Left renal cortex interstitium (tissue), 4 donors: ENCODE measurements around the gene TAS1R2. TPM values are rescaled to one million over a fixed set of nuclear protein-coding genes. Genes with fewer than 3 reads are reported as not detected.
A peak's percentile ranks its signal among the peaks of the same experiment; 100 is the strongest.

ENCODE experiments used
- DNase-seq, 4 donors: peaks; one replicate each; pipeline ENCODE4 v3.0.0-alpha.2; 2013; ENCODE audit warnings: low read depth in 4 of 4, low spot score in 2 of 4, missing footprints in 1 of 4
- polyA plus RNA-seq, 4 donors: library from polyadenylated mRNA; unstranded; fragments of 120-200 nt; gene quantifications; one replicate each; pipeline ENCODE4 v1.2.1, GENCODE V29; 2013; ENCODE audit not compliant: insufficient read length in 4 of 4

The TAS1R2 gene
- polyA plus RNA-seq, 4 donors = not detected

- DNase-seq = no peak
Observed at GRCh38 chr1:18884727-18885126, 25.3 kb upstream of the TAS1R2 start.

GRCh38 chr1:18884419-18884717, 24.9 kb upstream of the TAS1R2 start:
- DNase-seq = no peak

- DNase-seq = peak in 1 of 4 donors; percentile 43
Observed at GRCh38 chr1:18883636-18884418, 24.4 kb upstream of the TAS1R2 start.

DNA sequence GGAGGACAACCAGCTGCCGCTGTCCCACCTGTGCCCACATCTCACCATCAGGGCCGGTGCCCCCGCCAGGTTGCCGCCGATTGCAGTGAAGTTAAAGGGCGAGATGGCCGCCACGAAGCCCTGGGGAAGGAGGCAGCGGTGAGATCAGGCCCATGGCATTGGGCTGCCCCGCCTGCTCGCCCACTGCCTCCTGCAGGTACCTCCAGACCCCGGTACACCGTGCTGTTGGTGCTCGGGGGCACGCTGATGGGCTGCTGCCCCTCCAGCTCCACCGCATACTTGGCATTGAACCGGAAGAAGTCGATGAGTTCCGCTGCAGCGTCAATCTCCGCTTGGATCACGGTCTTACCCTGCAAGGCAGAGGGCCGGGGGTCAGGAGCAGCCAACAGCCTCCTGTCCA, 23.6 kb upstream of the TAS1R2 start:
- DNase-seq = no peak

- DNase-seq = no peak
Observed at GRCh38 chr1:18882486-18882885, 23.0 kb upstream of the TAS1R2 start.

DNA sequence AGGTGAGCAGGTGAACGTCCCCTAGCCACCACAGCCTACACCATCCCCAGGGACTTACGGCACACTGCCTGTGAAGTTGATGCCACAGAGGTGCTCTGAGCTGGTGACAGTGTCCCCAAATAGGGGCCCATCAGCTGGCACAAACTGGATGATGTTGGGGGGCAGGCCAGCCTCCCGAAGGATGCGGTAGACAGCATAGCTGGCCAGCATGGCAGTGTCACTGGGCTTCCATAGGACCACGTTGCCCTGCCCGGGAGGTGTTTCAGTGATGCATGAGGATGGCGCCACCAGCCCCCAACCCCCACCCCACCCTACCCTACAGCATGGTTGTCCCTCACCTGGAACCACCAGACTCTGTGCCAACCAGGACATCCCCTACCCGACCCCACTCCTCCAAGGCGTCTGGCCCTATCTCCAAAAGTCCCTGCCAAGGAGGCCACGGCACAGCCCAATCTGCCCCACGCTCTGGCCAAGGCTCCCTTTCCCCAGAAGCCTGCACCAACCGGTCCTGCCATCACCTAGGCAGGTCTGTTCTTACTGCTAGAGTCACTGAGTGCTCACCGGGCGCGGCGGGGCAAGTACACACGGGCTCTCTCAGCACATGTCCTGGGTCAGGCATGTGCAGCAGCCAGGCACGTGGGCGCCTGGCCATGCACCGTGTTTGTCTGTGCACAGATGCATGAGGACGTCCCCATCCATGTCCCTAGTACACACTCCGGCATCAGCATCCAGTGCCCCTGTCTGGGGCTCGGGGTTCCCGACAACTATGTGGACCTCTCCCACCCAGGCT, 22.4 kb upstream of the TAS1R2 start:
- DNase-seq = no peak

GRCh38 chr1:18881164-18881563, 21.7 kb upstream of the TAS1R2 start:
- no peak for DNase-seq

DNA sequence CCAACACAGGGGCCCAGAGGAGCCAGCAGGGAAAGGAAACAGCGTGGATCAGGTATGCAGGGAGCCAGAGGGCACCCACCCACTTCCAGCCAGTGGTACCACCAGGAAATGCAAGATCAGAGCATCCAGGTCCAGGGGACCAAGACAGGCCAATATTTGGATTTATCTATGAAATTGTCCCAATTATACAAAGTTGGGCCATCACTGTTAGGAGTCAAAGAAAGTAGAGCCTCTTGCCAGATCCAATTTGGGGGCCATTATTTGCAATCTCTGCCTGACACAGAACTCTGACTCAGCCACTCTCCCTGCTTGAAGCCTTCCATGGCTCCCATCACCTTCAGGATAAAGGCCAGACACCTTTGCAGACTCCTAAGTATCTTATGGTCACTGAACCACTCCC, 21.1 kb upstream of the TAS1R2 start:
- DNase-seq = no peak

GRCh38 chr1:18879791-18880309, 20.4 kb upstream of the TAS1R2 start:
- peak in 2 of 4 donors; percentile 44 to 59 for DNase-seq

DNA sequence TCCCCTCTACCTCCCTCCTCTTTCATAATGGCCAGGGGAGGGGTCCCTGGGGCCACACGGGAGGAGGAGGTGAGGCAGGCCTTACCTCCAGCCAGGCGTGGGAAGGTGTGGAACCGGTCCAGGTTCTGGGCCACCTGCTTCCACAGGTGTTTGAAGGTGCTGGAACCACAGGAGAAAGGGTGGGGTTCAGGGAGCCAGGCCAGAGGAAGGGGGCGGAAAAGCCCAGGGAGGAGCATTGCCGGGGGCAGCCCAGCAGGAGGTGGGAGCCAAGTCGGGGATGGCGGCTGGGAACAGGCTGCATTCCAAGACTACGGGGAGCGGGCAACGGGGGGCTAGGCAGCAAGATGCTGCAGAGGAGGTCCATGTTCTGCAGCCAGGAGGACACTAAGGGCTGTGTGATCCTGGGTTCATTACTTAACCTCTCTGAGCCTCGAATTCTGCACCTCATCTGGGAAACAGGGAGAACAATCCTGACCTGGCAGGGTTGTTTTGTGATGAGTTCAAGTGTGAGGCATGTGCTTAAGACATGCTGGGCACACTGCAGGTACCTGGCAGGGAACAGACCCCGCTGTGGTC, 19.8 kb upstream of the TAS1R2 start:
- no peak for DNase-seq

GRCh38 chr1:18878538-18879214, 19.2 kb upstream of the TAS1R2 start:
- no peak for DNase-seq

- DNase-seq = no peak
Observed at GRCh38 chr1:18877282-18877681, 17.8 kb upstream of the TAS1R2 start.

- no peak for DNase-seq
Observed at GRCh38 chr1:18876210-18876609, 16.8 kb upstream of the TAS1R2 start.

- no peak for DNase-seq
Observed at GRCh38 chr1:18875796-18876128, 16.3 kb upstream of the TAS1R2 start.

- peak in 3 of 4 donors; percentile 67 to 79 (median 68) for DNase-seq
Observed at GRCh38 chr1:18875107-18875795, 15.8 kb upstream of the TAS1R2 start.

DNA sequence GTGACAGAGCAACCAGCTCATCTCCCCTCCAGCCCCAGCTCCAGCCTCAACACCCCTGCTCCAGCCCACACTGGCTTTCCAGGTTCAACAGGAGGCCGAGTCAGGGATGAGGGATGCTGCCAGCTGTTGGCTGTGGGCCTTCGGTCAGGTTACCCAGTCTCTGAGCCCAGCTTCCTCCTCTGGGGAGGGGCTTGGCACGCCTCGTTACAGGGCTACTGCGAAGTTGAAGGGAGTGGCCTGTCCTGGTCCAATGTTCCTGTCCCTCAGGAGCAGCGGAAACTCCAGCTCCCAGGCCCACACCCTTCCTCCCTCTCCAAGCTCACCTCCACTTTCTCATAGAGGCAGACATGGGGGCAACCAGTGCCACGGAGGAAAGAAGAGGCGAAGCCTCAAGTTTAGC, 15.1 kb upstream of the TAS1R2 start:
- DNase-seq = no peak

- DNase-seq = no peak
Observed at GRCh38 chr1:18874036-18874435, 14.6 kb upstream of the TAS1R2 start.

DNA sequence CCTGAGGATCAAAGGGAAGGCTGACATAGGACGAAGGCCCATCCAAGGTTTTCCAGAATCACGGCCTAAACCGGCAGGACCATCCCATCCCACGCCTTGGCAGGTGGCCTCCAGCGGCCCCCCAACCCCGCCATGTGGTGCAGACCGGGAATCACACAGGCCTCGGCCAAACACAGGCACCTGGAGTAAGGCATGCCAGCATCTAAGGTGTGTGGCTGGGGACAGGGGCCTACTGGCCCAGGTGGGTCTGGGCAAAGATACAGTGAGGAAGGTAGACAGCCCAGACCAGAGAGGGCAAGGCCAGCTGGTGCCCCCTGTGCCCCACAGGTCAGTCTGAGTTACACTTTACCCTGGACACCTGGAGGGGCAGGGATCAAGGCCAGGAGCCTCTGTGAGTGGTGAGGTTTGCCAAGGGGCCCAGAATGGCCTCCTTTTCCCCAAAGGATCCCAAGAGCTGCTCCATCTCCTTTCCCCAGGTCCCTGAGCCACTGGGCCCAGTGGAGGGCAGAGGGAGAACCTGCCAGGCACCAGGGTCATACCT, 12.7 kb upstream of the TAS1R2 start:
- DNase-seq = no peak

DNA sequence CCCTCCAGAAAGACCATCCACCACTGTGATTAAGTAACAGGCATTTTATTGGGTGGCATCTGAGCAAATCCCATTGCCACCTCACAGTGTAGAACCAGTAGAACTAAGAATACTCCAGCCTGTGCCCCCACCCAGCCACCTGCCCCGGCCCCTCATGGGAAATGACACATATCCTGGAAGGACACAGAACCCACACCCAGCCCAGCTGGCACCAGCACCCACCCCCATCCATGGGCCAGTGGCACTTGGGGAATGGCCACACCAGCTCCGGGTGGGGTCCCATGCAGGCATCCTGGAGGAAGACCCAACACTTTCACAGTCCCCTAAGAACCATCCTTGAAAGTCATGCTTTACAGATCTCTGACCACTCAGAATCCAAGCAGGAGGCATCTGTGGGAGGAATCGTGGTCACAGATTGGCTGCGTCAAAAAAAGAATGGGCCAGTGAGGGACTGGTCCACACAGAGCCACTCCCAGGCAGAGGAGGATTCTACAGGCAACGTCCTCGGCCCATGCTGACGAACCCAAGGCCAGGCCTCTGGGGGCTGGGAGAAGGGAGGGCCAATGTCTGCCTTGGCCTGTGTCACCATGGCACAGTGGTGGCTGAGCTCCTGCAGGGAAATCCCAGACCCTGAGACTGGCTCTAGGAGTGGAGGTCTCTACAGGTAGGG, 12.1 kb upstream of the TAS1R2 start:
- DNase-seq = no peak

DNA sequence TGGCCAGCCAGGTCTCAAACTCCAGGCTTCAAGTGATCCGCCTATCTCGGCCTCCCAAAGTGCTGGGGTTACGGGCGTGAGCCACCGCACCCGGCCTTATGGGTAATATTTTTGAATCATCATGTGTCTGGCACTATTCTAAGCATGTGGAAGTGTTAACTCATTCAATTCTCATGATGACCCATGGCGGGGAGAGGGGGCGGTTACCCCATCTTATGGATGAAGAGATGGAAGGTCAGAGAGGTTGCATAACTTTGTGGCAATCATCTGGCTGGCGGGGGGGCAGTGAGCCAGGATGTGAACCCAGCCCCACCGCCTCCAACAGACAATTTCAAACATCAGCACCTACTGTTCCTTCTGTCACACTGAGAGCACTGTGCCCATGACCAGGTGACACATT, 11.5 kb upstream of the TAS1R2 start:
- no peak for DNase-seq
